CD4-positive, alpha-beta T cell treated with Interleukin-1 beta for 1 hour (primary cell): Measurements from ENCODE around the gene HK2.
"Not testable (repeated sequence)": the region's sequence is repeated elsewhere in the genome, so short reads cannot be mapped to it uniquely, and the experiment has no call there.

Experiments
- DNase-seq, 2 donors: peaks; one replicate each; pipeline ENCODE4 v3.0.0-alpha.2; 2020 to 2022

HK2 gene

DNA sequence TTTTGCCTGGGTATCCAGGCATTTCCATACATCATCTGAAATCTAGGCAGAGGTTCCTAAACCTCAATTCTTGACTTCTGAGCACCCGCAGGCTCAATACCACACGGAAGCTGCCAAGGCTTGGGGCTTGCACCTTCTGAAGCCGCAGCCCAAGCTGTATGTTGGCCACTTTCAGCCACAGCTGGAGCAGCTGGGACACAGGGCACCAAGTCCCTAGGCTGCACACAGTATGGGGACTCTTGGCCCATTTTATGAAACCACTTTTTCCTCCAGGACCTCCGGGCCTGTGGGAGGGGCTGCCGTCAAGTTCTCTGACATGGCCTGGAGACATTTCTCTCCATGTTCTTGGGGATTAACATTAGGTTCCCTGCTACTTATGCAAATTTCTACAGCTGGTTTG lies 72.5 kb downstream of the HK2 start:
- no peak for DNase-seq

DNA sequence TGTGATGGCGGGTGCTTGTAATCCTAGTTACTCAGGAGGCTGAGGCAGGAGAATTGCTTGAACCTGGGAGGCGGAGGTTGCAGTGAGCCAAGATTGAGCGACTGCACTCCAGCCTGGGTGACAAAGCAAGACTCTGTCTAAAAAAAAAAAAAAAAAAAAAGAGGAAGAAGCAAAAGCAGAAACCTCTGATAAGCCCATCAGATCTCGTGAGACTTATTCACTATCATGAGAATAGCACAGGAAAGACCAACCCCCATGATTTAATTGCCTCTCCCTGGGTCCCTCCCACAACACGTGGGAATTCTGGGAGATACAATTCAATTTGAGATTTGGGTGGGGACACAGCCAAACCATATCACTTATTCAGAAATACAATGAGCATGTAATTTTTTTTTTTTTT lies 73.6 kb downstream of the HK2 start:
- not testable (repeated sequence) for DNase-seq

DNA sequence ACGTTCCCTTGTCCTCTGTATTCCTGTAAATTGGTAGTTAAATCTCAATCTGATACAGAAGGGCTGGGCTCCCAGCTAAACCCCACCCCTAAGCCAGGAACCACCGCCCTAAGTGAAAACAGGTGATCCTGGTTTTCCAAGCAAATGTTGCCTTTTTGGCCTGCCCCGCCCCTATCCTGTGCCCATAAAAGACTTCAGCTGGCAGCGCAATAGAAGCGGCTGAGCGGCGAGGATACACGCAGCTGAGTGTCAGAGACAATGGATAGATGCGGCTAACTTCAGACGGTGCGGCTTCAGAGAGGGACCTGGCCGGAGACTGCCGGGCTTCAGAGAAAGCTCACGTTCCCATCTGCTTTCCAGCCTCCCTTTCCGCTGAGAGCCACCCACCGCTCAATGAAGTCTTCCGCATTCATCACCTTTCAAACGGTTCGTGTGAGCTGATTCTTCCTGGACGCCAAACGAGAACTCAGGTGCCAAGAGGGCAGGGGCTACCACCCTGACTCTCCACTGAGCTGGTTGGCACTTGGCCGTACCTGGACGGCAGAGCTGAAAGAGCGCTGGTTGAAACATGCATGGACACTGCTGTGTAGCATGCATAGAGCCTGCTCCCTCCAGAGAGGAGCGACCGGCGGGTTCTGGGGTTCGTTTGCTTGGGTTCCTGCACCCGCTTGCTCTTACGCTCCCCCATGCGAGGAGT lies 75.0 kb downstream of the HK2 start:
- no peak for DNase-seq

DNA sequence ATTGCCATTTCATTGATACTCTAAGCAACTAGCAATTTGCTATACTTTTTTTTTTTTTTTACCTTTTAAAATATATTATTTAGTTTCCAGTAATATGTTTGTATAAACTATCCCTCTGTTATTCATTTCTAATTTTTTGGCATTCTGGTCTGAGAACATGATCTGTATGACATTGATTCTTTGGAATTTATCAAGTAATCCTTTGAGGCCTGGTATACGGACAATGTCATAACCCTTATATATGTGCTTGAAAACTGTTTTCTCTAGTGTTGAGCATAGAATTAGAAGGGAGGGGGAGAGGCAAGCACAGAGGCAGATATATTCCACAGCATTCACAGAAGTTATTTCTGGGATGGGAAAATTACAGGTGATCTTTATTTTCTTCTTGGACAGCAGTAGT lies 76.3 kb downstream of the HK2 start:
- no peak for DNase-seq

DNA sequence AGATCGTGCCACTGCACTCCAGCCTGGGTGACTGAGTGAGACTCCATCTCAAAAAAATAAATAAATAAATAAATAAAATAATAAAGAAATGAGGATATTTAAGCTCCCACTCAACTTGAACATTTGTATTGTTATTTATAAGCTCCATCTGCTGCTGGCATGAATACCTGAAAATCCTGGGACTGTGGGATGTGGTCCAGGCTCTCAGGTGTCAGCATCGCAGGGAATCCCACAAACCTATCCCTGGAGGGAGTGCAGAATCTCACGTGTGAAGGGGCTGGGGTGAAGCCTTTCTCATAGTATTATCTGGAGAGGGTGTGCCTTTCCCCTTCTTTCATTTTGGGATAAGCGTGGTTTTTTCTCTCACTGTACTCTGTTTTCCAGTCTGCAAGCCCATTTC lies 77.1 kb downstream of the HK2 start:
- no peak for DNase-seq

DNA sequence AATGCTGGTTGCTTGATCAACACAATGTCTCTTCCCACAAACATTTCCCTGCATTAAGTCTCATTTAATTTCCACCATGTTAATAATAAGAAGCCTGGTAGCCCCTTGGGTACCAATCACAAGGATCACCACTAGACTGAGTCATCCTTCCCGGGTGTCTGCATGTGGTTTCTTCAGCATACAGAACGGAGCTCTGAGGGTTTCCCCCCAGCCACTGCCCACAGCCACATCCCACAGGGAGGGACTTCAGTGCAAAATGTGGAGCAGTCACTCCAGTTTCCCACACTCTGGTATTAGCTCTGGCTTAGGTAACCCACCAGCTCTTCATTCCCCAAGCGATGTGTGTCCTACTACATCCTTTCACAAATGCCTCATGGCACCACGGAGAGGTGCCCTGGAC lies 81.8 kb downstream of the HK2 start:
- no peak for DNase-seq

DNA sequence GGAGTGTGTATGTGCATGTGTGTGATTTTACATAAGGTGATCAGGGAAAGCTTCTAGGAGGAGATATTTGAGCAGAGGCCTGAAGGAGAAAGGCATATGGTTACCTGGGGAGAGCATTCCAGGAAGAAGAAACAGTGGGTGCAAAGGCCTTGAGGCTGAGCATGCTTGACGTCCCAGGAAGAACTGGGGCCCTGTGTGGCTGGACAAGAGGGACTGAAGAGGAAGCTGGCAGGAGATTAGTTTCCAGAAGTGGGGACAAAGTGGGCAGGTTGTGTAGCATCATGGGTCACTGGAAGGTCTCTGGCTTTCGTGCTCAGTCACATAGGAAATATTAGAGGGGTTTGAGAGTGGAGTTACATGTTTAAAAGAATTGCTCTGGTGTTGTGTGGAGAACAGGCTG lies 82.5 kb downstream of the HK2 start:
- no peak for DNase-seq

DNA sequence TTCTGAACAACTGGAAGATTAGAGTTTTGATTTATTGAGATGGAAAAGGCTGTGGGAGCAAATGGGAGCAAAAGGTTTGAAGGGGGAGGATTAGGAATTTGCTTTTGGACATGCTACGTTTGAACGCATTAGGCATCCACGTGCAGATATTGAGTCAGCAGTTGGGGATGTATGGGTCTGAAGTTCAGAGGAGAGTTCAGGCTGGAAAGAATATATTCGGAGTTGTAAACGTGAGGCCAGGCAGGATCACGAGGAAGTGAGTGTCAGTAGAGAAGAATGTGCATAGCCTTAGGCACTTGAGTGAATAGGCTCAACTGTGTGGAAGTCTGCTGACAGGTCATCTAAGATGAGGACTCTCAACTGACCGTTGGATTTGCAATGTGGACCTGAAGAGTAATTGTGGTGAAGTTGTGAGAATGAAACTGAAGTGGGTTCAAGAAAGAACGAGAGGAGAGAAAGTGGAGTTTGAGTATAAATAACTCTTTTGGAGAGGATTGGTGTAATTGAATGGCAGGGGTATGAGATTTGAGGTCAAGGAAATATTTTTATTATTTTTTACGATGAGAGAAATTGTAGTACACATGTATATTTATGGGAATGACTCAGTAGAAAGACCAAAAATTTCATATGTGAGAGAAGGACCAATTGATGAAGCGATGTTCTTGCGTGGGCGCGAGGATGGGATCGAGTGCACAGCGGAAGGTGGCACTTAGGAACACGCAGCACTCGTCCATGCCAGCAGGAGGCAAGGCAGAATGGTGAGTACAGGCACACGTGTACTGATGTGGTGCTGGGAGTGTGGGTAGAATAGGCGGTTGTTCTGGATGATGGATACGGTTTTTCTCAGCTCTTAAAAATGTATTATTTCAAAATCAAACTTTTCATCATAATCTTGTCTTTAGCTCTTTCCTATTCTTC lies 84.0 kb downstream of the HK2 start:
- DNase-seq: no peak

DNA sequence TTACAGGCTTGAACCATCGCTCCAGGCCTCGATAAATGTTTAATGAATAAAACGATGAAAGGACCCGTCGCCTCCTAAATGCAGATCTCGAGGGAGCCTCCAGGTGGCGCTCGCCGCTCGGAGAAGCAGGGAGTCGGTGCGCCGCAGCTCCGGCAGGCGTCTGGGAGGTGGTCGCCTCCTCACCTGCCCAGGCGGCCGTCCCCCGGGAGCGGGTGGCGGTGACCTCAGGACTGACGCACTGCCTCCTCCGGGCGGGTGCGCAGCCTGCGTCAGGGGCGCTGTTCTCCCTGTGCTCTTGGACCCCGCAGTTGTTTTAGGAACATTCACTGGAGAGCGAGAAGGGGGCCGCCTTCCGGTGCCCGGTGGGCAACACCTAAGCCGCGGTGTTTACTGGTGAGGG lies 85.9 kb downstream of the HK2 start:
- peak; percentile 65 to 68 for DNase-seq

DNA sequence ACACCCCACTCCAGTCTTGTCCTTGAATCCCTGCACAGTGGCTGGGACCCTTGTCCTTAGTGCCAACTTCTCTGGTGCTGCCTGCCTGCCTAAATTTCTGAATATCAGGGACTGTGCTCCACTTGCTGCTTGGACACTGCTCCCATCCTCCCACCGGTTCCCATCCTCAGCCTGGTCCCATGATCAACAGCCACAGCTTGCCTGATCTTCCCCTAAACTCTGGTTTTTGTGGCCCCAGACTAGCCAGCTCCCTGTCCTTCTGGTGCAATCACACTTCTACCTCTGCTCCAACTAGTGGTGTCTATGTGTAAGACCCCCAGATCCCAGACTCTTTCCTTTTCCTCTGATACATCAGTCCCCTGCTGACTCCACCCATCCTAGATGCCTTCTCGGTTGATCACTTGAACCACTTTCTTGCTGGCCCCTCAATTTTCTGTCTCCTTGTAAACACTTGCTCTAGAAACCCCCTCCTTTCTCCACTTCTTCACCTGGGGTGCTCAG lies 87.4 kb downstream of the HK2 start:
- no peak for DNase-seq

DNA sequence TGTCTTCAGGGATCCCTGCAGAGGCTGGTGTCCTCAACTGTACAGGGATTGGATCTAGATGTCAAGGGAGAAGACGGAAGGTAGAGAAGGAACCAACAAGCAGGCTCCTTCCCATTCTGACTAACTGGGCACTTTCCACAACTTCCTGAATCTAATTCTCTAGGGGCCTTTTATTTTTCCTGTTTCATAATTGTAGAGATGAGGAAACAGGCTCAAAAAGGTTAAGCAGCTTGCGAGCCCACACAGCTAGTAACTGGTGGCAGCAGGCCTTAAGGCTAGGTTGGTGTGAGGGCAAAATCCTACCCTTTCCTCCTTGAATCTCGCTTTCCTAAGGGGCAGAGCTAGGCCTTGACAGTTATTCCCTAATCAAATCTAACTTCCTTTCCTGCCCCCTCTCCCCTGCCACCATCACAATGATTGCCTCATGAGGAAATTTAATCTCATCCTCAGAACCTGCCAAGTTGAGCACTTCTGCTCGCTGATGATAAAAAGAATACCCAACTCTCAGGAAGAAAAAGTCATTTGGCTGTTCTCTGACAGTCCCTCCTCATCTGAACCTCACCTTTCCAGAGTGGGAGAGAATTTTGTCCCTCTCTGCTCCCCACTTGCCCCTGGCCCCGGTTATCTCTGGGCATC lies 88.8 kb downstream of the HK2 start:
- DNase-seq: no peak

DNA sequence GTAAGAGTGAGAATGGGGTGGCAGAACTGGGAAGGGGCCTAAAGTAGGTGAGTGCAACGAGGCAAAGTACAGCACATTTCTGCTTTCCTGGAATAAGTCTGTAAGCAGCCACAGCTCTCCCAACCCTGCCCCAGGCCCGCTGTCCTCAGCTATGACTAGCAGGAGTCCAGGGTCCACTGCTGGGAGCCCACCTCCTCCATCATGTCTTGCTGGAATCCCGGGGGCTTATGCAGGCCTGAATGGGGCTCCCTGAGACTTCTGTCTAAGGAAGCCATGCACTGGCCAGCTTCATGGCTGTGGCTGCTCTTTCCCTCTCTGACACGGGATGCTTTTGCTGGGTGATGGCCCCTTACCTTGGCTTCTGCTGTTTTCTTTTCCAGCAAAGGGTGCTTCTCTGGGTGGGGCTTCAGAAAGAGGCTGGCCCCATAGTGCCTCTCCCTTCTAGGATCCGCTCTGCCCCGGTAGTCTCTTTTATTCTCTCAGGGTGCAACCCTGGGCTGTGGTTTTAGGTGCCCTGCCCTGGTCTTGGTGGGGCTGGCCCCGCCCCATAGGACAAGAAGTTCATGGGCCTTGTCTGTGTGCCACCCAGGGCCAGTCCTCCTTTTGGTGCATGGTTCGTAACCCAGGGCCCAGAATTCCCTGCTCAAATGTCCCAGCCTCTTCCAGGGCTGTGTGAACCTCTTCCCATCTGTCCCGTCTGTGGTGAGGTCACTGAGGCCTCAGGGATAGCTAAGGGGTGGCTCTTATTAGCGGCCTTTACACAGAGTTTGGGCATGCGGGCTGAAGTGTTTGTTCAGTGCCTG lies 90.7 kb downstream of the HK2 start:
- no peak for DNase-seq

DNA sequence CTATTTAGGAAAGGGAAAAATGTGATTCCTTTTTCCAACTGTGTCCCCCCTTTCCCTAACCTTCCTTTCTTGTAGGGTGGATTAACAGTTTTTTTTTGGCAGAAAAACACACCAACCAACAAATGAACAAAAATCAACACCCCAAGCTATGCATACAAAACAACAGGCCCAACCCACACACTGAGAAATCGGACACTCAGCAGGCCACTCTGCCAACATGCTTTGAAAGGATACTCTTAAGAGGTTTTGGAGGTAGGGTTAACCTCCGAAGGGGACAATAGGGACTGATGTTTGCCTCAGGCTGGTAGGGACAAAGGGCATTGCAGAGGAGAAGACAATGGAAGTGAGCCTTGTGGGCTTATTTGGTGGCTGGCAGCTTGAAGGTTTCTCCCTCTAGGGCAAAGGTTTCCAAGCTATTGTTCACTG lies 91.4 kb downstream of the HK2 start:
- DNase-seq: no peak

DNA sequence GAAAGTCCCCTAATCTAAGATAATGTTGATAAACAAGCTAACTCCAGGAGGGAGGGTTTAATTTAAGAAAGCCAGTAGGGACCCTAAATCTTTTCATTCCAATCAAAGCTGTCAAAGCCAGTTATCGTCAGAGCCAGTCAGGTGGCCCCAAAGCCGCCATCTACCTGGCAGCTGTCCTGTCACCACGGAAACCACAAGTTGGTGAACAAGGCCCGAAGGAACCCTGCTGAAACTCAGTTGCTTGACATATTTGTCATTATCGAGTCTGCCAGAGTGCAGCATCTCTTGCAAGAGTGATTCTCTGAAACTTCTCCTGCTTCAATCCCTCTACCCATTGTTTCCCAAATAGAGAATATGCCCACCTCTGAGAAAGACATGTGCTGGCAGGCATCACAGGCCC lies 93.7 kb downstream of the HK2 start:
- DNase-seq: no peak

DNA sequence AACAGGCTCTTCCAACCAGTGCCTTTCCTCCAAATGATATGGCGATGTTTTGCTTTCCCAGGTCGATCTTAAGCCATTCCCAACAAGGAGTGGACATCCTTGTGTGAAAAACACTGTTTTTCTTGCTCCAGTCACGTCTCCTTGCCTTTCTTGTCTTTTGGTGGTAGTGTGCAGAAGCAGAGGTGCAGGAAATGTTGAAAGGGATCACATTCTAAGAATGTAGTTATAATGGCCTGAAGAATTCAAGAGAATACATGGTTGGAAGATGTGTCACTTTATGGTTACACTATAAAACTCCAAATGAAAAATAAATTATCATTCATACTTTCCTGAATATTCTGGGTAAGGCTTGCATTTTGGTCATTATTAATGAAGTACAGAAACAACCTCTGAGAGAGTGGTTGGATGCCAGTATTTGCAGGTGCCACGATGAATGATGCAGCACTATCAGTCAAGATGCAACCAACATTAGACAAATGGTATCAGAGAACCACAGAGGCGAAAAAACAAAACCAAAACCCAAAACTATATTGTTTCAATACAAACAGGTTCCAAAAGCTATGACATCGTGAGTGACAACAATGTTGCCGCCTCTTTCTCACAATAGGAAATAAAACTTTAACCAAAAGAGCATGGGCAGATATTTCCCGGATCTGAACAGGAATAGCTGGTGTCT lies 97.0 kb downstream of the HK2 start:
- DNase-seq: no peak

DNA sequence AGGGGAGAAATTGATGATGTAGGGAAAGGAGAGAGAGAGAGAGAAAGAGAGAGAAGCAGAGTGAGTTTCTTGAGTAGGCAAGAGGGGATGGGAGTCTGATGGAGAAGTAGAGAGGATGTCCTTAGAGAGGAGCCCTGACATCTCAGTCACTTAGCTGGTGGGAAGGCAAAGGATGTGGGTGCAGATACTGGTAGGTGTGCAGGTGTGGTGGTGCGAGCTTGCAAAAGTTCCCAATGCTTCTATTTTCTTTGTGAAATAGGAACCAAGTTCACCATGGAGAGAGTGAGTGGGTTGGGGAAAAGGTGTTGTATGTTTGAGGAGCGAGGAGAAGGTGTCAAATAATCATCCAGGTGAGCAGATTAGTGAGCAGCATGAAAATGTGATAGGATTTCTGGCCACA lies 98.0 kb downstream of the HK2 start:
- DNase-seq: no peak

DNA sequence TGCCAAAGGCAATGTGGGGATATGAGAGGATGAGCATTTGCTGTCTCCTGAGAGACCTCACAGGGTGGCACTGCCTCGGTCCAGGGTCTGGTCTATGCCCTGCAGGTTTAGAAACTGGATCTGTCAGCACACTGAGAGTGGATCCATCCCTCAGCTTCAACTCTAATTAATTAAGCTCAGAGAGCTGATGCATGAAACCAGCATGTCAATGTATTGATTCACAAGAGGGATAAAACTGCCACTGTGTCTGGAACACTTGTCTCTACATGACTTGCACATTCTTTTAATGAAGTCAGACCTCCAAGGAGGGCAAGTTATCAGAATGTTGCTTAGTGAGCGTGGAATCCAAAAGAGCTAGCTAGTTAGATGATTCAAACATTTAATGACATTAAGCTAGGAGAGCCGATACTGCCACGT lies 102.1 kb downstream of the HK2 start:
- DNase-seq: no peak

DNA sequence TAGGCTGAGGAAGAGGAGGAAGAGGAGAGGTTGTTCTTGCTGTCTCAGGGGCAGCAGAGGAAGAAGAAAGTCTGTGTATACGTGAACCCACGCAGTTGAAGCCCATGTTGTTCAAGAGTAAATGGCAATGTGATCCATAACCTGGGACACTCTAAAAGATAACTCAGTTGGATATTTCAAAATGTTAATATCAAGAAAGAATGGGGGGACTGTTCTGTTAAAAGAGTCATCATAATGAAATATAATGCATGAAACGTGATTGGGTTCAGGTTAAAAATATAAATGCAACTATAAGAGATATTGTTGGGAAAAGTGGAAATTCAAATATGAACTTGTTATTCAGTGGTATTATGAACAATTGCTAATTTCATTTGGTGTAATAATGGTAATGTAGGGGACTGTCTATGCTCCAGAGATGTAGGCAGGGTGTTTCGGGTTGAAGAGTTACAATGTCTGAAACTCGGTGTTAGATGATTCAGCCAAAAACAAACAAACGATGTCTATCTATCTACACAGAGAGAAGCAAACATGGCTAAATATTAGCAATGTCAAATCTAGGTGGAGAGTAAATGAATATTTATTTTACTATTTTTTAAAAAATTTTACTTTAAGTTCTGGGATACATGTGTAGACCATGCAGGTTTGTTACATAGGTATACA lies 103.4 kb downstream of the HK2 start:
- no peak for DNase-seq

DNA sequence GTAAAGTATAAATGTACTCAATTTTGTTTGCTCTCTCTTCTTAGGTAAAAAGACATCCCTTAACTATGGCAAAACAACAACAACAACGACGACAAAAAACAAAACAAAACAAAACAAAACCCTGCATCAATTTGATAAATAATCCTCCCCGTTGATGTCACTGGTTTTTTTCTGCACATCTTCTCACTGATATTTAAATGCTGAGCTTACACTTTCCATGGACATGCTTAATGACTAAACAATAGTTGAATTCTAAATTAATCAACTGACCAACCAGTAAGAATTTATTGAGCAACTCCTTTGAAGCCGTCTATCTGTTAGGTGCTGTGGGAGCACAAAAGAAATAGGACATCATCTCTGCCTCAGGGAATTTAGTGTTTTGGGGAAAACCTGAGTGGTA lies 104.3 kb downstream of the HK2 start:
- DNase-seq: no peak

DNA sequence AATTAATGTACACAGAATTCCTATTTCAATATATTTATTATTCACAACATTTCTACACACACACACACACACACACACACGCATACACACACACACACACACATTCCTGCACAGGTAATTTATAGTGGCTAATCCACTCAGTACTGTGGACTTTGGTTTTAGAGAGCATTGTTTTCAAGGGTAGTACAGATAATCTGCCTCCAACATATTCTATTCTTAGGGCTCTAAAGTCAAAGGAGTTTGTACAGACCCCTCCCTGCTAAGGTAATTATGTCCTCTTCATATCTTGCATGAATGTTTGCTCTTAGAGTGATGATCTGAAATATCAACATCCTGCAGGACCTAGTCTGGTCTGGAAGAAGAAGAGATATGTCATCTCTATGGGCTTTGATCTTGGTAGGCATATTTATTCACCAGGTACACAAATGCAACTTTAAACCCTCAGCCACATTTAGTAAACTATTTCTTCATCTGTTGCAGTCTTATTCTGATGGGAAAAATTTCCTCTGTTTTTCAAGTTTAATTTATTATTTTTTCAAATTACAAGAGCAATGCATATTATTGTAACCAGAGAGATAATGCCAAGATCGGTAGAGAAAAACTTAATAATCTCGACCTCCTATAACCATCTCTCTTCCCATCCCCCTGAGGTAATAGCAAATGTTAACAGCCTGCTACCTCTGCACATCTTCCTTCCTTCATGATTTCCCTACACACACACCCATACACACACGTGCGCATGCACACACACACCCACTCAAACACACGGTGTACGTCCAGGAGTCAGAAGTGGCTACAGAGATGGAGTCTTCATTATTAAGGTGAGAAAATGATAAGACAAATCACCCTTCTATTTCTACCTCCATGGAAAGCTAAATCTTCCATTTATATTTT lies 106.2 kb downstream of the HK2 start:
- DNase-seq: no peak

DNA sequence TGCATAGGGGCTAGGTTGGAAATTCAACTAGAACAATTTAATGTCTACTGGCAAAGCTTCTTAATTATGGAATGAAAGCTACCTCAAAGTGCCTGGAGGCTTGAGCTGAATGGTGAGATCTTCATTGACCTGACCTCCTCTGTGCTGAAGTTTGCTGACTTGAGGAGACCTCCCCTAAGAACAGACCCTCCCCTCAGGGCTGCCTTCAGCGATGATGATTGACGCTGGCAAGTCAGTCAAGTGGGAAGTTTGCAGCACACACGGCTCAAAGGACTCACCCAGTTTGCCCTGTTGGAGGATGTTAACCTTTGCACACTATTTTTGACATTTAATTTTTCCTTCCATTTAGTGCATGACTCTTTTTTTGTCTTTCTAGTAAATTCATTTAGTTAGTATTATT lies 107.4 kb downstream of the HK2 start:
- DNase-seq: no peak
